ENCODE data around the gene PHACTR4.

DNA sequence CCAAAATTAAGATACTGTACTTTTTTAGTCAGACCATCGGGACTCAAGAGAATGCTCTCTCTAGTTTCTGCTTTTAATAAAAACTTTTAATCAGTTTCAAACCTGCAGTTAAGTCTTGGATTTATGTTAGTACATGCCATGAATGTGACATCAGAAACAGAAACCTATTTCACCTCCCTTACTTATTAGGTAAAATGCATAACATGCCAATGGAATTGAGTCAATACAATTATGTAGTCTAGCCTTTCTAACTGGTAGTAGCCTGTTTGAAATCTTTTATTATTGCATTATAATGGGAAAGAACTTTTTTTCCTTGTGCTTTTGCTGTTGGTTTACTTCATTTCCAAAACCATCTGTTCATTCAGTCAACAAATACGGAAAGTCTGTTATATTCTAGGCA is 4.8 kb downstream of the PHACTR4 start:
- TF ChIP-seq, protein P1, sequence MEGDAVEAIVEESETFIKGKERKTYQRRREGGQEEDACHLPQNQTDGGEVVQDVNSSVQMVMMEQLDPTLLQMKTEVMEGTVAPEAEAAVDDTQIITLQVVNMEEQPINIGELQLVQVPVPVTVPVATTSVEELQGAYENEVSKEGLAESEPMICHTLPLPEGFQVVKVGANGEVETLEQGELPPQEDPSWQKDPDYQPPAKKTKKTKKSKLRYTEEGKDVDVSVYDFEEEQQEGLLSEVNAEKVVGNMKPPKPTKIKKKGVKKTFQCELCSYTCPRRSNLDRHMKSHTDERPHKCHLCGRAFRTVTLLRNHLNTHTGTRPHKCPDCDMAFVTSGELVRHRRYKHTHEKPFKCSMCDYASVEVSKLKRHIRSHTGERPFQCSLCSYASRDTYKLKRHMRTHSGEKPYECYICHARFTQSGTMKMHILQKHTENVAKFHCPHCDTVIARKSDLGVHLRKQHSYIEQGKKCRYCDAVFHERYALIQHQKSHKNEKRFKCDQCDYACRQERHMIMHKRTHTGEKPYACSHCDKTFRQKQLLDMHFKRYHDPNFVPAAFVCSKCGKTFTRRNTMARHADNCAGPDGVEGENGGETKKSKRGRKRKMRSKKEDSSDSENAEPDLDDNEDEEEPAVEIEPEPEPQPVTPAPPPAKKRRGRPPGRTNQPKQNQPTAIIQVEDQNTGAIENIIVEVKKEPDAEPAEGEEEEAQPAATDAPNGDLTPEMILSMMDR (IDR thresholded peaks at IDR 0.05; ENCODE audit: poor library complexity), result no peak
- TF ChIP-seq EZH2phosphoT487 (IDR thresholded peaks at IDR 0.05; ENCODE audit: low read depth, severe bottlenecking, unreplicated experiment) (no peak), EZH2 (IDR thresholded peaks at IDR 0.05; ENCODE audit: borderline replicate concordance) (no peak)
